K562 treated with DMSO at 1 percent for 12 hours (cell line): ENCODE measurements around the gene RAPGEF6. TPM values are rescaled to one million over a fixed set of nuclear protein-coding genes. Genes with fewer than 3 reads are reported as not detected.

Experiments used
- total RNA-seq: library from RNA; unstranded; fragments of 300-600 nt; gene quantifications from 2 replicates; pipeline ENCODE4 v1.2.3, GENCODE V29; 2022; ENCODE audit not compliant: insufficient read depth

The RAPGEF6 gene, protein sequence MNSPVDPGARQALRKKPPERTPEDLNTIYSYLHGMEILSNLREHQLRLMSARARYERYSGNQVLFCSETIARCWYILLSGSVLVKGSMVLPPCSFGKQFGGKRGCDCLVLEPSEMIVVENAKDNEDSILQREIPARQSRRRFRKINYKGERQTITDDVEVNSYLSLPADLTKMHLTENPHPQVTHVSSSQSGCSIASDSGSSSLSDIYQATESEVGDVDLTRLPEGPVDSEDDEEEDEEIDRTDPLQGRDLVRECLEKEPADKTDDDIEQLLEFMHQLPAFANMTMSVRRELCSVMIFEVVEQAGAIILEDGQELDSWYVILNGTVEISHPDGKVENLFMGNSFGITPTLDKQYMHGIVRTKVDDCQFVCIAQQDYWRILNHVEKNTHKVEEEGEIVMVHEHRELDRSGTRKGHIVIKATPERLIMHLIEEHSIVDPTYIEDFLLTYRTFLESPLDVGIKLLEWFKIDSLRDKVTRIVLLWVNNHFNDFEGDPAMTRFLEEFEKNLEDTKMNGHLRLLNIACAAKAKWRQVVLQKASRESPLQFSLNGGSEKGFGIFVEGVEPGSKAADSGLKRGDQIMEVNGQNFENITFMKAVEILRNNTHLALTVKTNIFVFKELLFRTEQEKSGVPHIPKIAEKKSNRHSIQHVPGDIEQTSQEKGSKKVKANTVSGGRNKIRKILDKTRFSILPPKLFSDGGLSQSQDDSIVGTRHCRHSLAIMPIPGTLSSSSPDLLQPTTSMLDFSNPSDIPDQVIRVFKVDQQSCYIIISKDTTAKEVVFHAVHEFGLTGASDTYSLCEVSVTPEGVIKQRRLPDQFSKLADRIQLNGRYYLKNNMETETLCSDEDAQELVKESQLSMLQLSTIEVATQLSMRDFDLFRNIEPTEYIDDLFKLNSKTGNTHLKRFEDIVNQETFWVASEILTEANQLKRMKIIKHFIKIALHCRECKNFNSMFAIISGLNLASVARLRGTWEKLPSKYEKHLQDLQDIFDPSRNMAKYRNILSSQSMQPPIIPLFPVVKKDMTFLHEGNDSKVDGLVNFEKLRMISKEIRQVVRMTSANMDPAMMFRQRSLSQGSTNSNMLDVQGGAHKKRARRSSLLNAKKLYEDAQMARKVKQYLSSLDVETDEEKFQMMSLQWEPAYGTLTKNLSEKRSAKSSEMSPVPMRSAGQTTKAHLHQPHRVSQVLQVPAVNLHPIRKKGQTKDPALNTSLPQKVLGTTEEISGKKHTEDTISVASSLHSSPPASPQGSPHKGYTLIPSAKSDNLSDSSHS (N-terminal part only)
- 1.9 and 8.1 TPM in 2 replicates for total RNA-seq

DNA sequence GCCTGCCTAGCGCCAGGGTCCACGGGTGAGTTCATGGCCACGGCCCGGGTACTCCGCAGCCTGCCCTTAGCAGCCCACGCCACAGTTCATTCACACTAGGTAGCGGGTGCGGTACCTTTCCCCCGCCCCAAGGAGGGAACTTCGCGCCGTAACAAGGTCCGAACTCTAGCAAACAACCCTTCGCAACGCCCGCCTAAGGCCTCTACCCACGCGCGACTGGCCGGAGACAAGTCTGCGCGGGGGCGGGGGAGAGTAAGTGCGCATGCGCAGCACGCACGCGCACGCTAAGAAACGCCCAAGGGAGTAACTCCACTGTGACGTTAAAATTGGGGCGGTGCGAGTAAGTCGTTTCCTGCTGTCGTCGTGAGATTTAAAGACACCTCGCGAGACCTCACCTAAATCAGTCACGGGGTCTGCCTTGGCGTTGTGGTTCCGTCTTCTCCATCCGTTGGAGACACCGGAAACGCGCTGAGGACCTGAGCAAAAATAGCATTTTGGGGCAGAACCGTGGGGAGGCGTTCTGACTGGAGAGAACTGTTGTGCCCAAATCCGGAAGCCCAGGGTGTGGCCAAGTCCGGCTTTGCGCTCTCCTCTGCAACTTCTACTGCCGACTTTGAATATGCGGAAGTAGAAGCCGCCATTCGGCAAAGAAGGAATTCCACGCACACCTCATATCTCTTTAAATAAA lies at the start of gene RAPGEF6:
Gene RAPGEF6 (minus strand): TSS at position 234 of the 688 bp plus-strand sequence. CDS start 199 bp downstream, at position 35.

Other genes starting within 250 kb of the RAPGEF6 start
- gene FNIP1, start 161.8 kb upstream of the RAPGEF6 start, total RNA-seq = 3.0 and 24.1 TPM in 2 replicates